K562 (cell line): ENCODE results near the gene OSTF1. TPM values are rescaled to one million over a fixed set of nuclear protein-coding genes. Genes with fewer than 3 reads are reported as not detected.

ENCODE experiments used
- ATAC-seq: fragments of 200-7000 bp; cut with Tn5 transposase; 3 replicates; pipeline ENCODE4 v1.9.1; 2020; ENCODE audit warnings: moderate library complexity
- BruUV-seq: library from RNA; stranded (reverse); fragments of 400-500 nt; replicated peaks from 2 replicates; lab custom pipeline; 2021; lab: Mats Ljungman, UMichigan
- CTCF ChIA-PET: fragments of 300-600 bp; formaldehyde crosslinking; extraction: SDS; loops from one replicate; lab custom pipeline; 2021; ENCODE audit warnings: low intra/inter-chr PET ratio; lab: Yijun Ruan, JAX
- POLR2A ChIA-PET: fragments of 300-600, 350-650 bp; sonication (Branson Sonifier 250); formaldehyde crosslinking; extraction: SDS; loops from one replicate; lab custom pipeline; 2021; ENCODE audit warnings: antibody characterized with exemption, inconsistent platforms; lab: Yijun Ruan, JAX
- DNase-seq, 4 experiments: peaks; one replicate each; pipeline versions ENCODE4 v3.0.0 to v3.0.0-alpha.2; 2011 to 2018; ENCODE audit warnings: low spot score in 3 of 4, mixed read lengths in 3 of 4; ENCODE audit errors: extremely low read depth in 1 of 4
- FAIRE-seq: peaks from 2 replicates; lab custom pipeline; 2011; peaks lifted over from hg19 to GRCh38; lab: Jason Lieb, UNC
- H2AFZ ChIP-seq: 2 replicates; pipeline ENCODE4 v1.6.0; 2011; ENCODE audit warnings: low read depth, low read length, control low read depth, inconsistent platforms
- H3K27ac ChIP-seq: fragments of 200-600 bp; 3 replicates; pipeline ENCODE4 v1.8.0; 2011; ENCODE audit warnings: low read depth, mild to moderate bottlenecking, control low read depth, inconsistent platforms, low read length, moderate library complexity, mixed read lengths; ENCODE audit errors: extremely low read depth
- H3K27me3 ChIP-seq, 2 experiments: fragments of 300-600 bp in 1 of 2; 2 replicates in 1 of 2; 3 replicates in 1 of 2; pipeline versions ENCODE4 v1.6.0 to v1.8.0; 2011; ENCODE audit warnings: inconsistent platforms in 2 of 2, low read length in 2 of 2, mild to moderate bottlenecking in 1 of 2, mixed read lengths in 1 of 2, moderate library complexity in 1 of 2; ENCODE audit not compliant: control insufficient read depth in 2 of 2, insufficient read depth in 2 of 2
- H3K36me3 ChIP-seq: fragments of 300-600 bp; 3 replicates; pipeline ENCODE4 v1.8.0; 2011; ENCODE audit warnings: mild to moderate bottlenecking, low read length, inconsistent platforms; ENCODE audit not compliant: control insufficient read depth, insufficient read depth
- H3K4me1 ChIP-seq, 2 experiments: fragments of 200-600 bp in 1 of 2; replicated peaks in 1 of 2; 2 replicates in 1 of 2; 3 replicates in 1 of 2; pipeline versions ENCODE4 v1.5.1 to v1.8.0; 2011; ENCODE audit warnings: inconsistent platforms in 2 of 2, low read length in 2 of 2, mild to moderate bottlenecking in 1 of 2, mixed read lengths in 1 of 2, moderate library complexity in 1 of 2; ENCODE audit not compliant: control insufficient read depth in 2 of 2, insufficient read depth in 2 of 2
- H3K4me2 ChIP-seq: 2 replicates; pipeline ENCODE4 v1.6.1; 2011; ENCODE audit warnings: low read length, control low read depth, inconsistent platforms, mixed read lengths; ENCODE audit not compliant: insufficient read depth
- H3K4me3 ChIP-seq: fragments of 200-600 bp; sonication (generic), shearing (Covaris generic); 2 replicates; pipeline ENCODE4 v1.5.1; 2016; ENCODE audit warnings: control low read depth, inconsistent platforms
- H3K79me2 ChIP-seq: fragments of 200-600 bp; 3 replicates; pipeline ENCODE4 v1.8.0; 2011; ENCODE audit warnings: low read length, inconsistent platforms; ENCODE audit not compliant: control insufficient read depth, insufficient read depth
- H3K9ac ChIP-seq, 2 experiments: 2 replicates each; pipeline versions ENCODE4 v1.6.0 to v1.6.1; 2011; ENCODE audit warnings: low read depth in 2 of 2, low read length in 2 of 2, control low read depth in 1 of 2, inconsistent platforms in 1 of 2, mild to moderate bottlenecking in 1 of 2, mixed read lengths in 1 of 2; ENCODE audit not compliant: insufficient read depth in 1 of 2
- H3K9me1 ChIP-seq: one replicate; pipeline ENCODE4 v1.6.0; 2011; ENCODE audit warnings: inconsistent platforms, mild to moderate bottlenecking, low read length, moderate library complexity; ENCODE audit not compliant: control insufficient read depth, insufficient read depth
- H3K9me3 ChIP-seq: replicated peaks from 2 replicates; pipeline ENCODE4 v1.5.1; 2011; ENCODE audit warnings: low read depth, low read length, inconsistent platforms; ENCODE audit not compliant: control insufficient read depth, insufficient read depth
- H4K20me1 ChIP-seq: replicated peaks from 2 replicates; pipeline ENCODE4 v1.6.1; 2011; ENCODE audit warnings: low read length, inconsistent platforms, mixed read lengths; ENCODE audit not compliant: control insufficient read depth, insufficient read depth
- BCOR ChIP-seq: fragments of 450-650 bp; IDR thresholded peaks from 2 replicates; pipeline ENCODE4 v1.6.1; 2016
- ERF ChIP-seq: fragments of 450-650 bp; formaldehyde crosslinking; IDR thresholded peaks from 2 replicates; pipeline ENCODE4 v1.4.0; 2020; ENCODE audit warnings: mild to moderate bottlenecking, mixed read lengths
- ESRRA ChIP-seq: fragments of 450-650 bp; IDR thresholded peaks from 2 replicates; pipeline ENCODE4 v1.6.1; 2014; ENCODE audit warnings: low read depth, mild to moderate bottlenecking, moderate library complexity, borderline replicate concordance
- FOS ChIP-seq: IDR thresholded peaks from 3 replicates; pipeline ENCODE4 v1.6.1; 2011; ENCODE audit not compliant: insufficient read length; ENCODE audit errors: extremely low read depth
- FOXO4 ChIP-seq: fragments of 450-650 bp; formaldehyde crosslinking; IDR thresholded peaks from 2 replicates; pipeline ENCODE4 v1.4.0; 2020; ENCODE audit warnings: mild to moderate bottlenecking, moderate library complexity
- HOXB6 ChIP-seq: fragments of 250-450 bp; sonication (Bioruptor Pico); IDR thresholded peaks from 2 replicates; pipeline ENCODE4 v1.5.1; 2022; ENCODE audit warnings: mild to moderate bottlenecking, borderline replicate concordance
- MTA2 ChIP-seq: fragments of 450-650 bp; IDR thresholded peaks from 2 replicates; pipeline ENCODE4 v1.6.1; 2016; ENCODE audit warnings: low read depth
- SETDB1 ChIP-seq: IDR thresholded peaks from one replicate; pipeline ENCODE4 v1.6.1; 2012; ENCODE audit warnings: low read length, control low read depth, inconsistent platforms
- SMARCA4 ChIP-seq: fragments of 450-650 bp; IDR thresholded peaks from 2 replicates; pipeline ENCODE4 v1.6.1; 2016
- SRF ChIP-seq, 2 experiments: fragments of 250-450, 450-650 bp in 1 of 2; sonication (Bioruptor Pico) in 1 of 2; sonication (generic) in 1 of 2; formaldehyde crosslinking; IDR thresholded peaks; 2 replicates each; pipeline versions ENCODE4 v1.5.0 to v1.5.1; 2020 to 2022; ENCODE audit warnings: mild to moderate bottlenecking in 1 of 2, missing genetic modification reagents in 1 of 2
- ZNF197 ChIP-seq: fragments of 200-800 bp; sonication (Bioruptor generic); IDR thresholded peaks from 2 replicates; pipeline ENCODE4 v1.6.1; 2016; ENCODE audit warnings: low read depth, missing genetic modification characterization, missing compliant biosample characterization
- ZNF398 ChIP-seq: fragments of 250-450 bp; sonication (Bioruptor Pico); IDR thresholded peaks from 2 replicates; pipeline ENCODE4 v1.8.0; 2021; ENCODE audit warnings: moderate library complexity, mild to moderate bottlenecking, inconsistent platforms
- ZNF445 ChIP-seq: fragments of 250-450 bp; sonication (Bioruptor Pico); IDR thresholded peaks from 2 replicates; pipeline ENCODE4 v1.4.0; 2020; ENCODE audit warnings: low read depth, mild to moderate bottlenecking, moderate library complexity
- WGBS: fragments of 100-300 bp; shearing (Covaris generic); methylation state at CpG from one replicate; pipeline ENCODE4 v1.1.6; 2016; ENCODE audit warnings: low coverage, mixed read lengths; ENCODE audit not compliant: insufficient coverage; ENCODE audit errors: missing lambda C conversion rate; 5-methylcytosine and 5-hydroxymethylcytosine counted together
- in situ Hi-C: fragments of 300-500 bp; cut with MboI; formaldehyde crosslinking; loops from 4 replicates; pipeline ENCODE4 v1.15.0; 2018; ENCODE audit warnings: inconsistent platforms, mixed read lengths
- intact Hi-C: fragments of 100-400 bp; cut with micrococcal nuclease; formaldehyde crosslinking; loops from 2 replicates; pipeline ENCODE4 v1.14.2; 2022
- polyA plus RNA-seq, 8 experiments: library from polyadenylated mRNA; depleted of rRNA in 4 of 8; stranded (reverse) in 5 of 8; unstranded in 3 of 8; fragments of >200 nt; fragmentation: Nextera tagmentation in 2 of 8; fragmentation: Illumina TruSeq in 1 of 8; extraction: Ambion mirVana in 2 of 8; extraction: Trizol in 1 of 8; gene quantifications; 2 replicates each; pipeline versions ENCODE4 v1.2.1 to v1.2.3, GENCODE V29; 2011 to 2014; ENCODE audit warnings: inconsistent platforms in 1 of 8, missing spikeins in 1 of 8
- total RNA-seq, 7 experiments: library from RNA; depleted of rRNA in 6 of 7; stranded (reverse); fragments of >200 nt in 6 of 7; fragmentation: Illumina TruSeq in 2 of 7; extraction: Trizol in 2 of 7; gene quantifications; 2 replicates each; pipeline versions ENCODE4 v1.2.1 to v1.2.3, GENCODE V29; 2011 to 2021; ENCODE audit warnings: low replicate concordance in 1 of 7

The OSTF1 gene
- total and polyA plus RNA-seq, 9 of the 15 experiments (the other 6 are each of a cell fraction or from before 2014, with no cell fraction given), result 15.0 to 37.3 (median 23.0) TPM

GRCh38 chr9:75067894-75068293, 20.4 kb upstream of the OSTF1 start (continued):
- TF ChIP-seq ZNF398 (CRISPR knock-in tag) (no peak), ESRRA (no peak), BCOR (no peak)

GRCh38 chr9:75069171-75069570, 19.1 kb upstream of the OSTF1 start:
- POLR2A ChIA-PET, result no interaction called here
- FAIRE-seq, result no peak
- Histone ChIP-seq H3K27ac (no peak overlapping the region), H3K9me3 (no peaks in the 10 kb centered on the region), H3K9me1 (no peaks in the 10 kb centered on the region), H3K4me1 (peaks cover 0 to 2% of the 10 kb centered on the region in 2 experiments; a peak in 3 of 5 replicates), H3K36me3 (no peaks in the 10 kb centered on the region), H2AFZ (peak overlapping the region; percentile 59), H3K27me3 (no peaks in the 10 kb centered on the region), H3K9ac (no peak overlapping the region), H4K20me1 (no peaks in the 10 kb centered on the region), H3K79me2 (no peaks in the 10 kb centered on the region), H3K4me3 (no peak overlapping the region)
- intact Hi-C loops, result no loop called here
- DNase-seq, result no peak
- CTCF ChIA-PET, result no interaction called here
- ATAC-seq, result no peak
- in situ Hi-C loops, result no loop called here
- WGBS, result 20% methylated on average over 2 of the region's 2 CpGs
- BruUV-seq, result no TSS peak
- no peak for TF ChIP-seq MTA2
- no peak for TF ChIP-seq FOS
- TF ChIP-seq FOXO4 (CRISPR knock-in tag), result no peak
- TF ChIP-seq ZNF197 (CRISPR knock-in tag), result no peak
- TF ChIP-seq HOXB6 (CRISPR knock-in tag), result no peak
- TF ChIP-seq SETDB1, result no peak
- no peak for TF ChIP-seq ERF (CRISPR knock-in tag)
- TF ChIP-seq ZNF445 (CRISPR knock-in tag), result no peak
- no peak for TF ChIP-seq SMARCA4
- no peak for TF ChIP-seq SRF (CRISPR knock-in tag; IDR thresholded peaks at IDR 0.05)
- TF ChIP-seq, all 486 proteins: peak for 0
- no peak overlapping the region for H3K4me2 ChIP-seq
